Measurements from ENCODE around the gene SH3BP2.

The SH3BP2 gene

DNA sequence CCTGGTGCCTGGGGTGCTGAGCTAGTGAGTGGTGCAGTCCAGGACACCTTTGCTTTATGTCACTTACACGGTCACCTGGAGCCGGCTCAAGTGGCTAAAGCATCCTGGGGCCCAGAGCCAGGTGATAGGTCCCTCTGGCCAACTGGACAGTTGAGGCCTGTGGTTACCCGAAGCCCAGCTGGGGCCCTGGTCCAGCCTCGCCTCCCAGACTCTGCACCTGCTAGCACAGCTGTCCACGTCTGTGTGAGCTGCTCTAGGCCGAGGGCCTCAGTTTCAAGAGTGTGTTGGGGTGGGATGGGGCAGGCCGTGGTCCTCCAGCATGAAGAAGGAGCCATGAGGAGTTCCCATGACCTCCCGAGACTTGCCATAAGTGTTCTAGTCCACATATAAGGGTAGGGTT is 43.1 kb downstream of the SH3BP2 start:
- no peak for DNase-seq

DNA sequence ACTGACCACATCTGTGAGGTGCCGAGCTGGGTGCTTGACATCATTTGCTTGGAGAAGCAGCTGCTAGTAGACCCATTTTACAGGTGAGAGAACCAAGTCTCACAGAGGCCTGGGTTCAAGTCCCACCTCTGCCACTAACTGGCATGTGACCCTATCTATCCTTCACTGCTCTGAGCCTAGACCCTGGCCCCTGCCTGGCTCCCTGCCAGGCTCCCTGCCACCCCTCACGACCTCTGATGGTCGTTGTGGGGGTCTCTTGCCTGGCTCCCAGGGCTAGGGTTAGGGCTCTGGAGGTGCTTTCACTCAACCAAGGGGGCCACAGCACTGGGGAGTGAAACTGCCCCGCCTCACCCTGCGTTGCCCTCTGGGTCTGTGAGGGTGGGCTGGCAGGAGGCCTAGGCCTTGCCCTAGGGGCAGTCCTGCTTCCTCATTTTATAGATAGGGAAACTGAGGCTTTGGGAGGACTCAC is 43.5 kb downstream of the SH3BP2 start:
- no peak for DNase-seq

DNA sequence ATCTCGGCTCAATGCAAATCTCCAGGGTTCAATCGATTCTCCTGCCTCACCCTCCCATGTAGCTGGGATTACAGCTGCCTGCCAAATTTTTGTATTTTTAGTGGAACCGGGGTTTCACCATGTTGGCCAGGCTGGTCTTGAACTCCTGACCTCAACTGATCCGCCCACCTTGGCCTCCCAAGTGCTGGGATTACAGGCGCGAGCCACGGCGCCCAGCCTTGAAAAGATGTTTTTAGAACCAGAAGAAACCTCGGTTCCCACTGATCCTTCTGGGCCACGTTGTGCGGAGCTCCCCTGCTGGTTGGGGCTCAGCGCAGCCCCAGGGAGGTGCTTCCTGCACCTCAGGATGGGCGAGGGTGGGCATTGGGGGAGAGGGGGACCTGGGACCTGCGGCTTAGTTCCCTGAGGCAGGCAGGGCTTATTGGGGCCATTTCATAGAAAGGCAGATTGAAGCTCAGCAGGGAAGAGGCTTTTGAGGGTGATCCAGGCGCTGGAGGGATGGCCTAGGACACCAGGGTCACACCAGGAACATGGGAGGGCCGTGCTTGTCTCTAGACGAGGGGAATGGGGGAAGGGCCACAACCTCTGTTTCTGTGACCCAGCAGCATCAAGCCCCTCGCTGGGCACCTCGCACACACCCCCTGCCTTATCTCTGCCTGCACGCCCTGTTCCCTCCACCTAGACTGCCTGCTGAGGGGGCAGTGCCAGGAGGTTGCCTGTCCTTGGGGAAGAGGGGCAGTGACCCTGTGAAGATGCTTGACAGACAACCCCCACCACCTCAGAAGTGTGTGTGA is 44.4 kb downstream of the SH3BP2 start:
- no peak for DNase-seq

DNA sequence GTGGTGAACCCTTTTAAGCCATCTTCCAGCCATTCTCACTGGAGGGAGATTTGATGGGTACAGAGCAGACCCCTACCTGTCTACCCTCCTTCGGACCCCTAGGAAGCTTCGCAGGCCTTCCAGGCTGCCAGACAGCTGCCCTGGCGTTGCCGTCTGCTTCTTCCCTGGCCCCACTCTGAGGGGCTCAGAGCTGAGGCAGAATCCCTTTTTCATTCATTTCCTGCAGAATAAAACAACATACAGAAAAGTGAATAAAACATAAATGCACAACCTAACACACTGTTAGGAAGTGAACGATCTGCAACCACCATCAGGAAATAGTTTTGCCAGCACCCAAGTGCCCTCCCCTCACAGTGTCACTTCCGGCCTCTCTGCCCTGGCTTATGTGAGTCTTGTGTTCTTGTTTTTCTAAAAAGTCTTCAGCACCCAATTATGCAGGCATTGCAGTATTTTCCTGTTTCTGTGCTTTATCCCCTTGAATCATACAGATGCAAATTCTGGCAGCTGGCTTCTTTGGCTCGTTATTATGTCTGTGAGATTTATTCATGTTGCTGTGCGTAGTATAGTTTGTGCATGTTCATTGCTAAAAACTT is 45.1 kb downstream of the SH3BP2 start:
- peak; percentile 63 to 73 (median 63) for DNase-seq

DNA sequence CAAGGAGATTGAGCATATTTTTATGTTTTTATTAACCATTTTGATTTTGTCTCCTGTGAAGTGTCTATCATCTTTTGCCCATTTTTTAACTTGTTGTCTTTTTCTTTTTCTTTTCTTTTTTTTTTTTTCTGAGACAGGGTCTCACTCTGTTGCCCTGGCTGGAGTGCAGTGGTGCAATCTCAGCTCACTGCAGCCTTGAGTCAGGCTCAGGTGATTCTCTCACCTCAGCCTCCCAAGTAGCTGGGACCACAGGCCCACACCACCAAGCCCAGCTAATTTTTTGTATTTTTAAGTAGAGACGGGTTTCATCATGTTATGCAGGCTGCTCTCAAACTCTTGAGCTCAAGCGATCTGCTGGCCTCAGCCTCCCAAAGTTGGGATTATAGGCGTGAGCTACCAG is 46.2 kb downstream of the SH3BP2 start:
- DNase-seq = no peak

DNA sequence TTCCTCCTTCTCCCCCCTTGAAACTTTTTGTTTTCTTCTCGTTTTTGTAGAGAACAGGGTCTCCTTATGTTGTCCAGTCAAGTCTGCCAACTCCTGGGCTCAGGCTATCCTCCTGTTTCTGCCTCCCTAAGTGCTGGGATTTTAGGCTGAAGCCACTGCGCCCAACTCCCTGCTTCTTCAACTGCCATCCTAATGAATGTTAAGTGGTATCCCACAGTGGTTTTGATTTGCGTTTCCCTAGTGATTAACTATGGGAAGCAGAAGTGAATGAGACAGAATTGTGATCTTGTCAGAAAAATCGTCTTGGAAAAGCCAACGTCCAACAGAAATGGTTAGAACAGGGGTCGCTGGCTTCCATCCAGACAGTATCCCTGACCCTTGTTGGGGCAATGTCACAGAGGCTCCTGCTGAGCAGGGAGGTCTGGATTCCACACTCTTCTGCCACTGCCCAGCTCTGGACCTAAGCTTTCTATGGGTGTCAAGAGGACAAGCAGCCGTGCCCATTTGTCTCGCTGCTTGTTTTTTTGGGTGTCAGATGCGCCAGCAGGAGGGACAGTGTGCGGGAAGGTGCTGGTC is 49.9 kb downstream of the SH3BP2 start:
- DNase-seq = peak; percentile 20 to 54 (median 34)

DNA sequence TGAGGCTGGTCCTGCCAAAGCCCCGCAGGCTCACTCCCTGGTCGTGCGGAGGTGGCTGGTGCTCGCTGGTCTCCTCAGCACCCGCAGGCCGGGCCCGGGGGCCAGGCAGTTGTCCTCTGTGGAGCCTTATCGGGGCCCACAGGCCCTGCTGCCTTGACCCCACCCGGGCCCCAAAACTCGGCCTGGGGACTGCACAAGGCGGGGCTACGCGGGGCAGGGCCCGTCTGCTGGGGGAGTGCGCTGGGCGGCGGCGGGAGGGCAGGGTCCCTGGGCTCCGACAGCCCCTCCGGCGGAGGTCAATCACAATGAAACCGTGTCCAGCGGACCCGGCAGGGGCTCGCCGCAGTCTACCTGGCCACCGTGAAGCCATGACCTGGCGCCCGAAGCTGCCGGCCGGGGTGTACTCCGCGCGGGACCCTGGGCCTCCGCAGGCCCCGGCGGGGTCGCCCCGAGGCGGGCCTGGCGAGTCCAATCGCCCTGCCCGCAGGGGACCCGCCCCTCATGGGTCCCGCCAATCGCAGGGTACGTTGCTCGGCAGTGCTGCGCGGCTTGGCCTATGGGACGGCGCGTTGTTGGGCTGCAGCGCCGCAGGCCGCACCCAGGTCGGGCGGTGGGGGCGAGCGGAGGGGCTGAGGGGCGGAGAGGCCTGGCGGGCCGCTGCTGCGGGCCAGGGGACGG is 50.5 kb downstream of the SH3BP2 start, which contains the start of gene ADD1:
Gene ADD1, plus strand, starts transcription at position 582 of the 678 bp plus-strand sequence. CDS start 32,072 bp downstream, outside the sequence.
- DNase-seq = peak; percentile 91 to 95 (median 94)

DNA sequence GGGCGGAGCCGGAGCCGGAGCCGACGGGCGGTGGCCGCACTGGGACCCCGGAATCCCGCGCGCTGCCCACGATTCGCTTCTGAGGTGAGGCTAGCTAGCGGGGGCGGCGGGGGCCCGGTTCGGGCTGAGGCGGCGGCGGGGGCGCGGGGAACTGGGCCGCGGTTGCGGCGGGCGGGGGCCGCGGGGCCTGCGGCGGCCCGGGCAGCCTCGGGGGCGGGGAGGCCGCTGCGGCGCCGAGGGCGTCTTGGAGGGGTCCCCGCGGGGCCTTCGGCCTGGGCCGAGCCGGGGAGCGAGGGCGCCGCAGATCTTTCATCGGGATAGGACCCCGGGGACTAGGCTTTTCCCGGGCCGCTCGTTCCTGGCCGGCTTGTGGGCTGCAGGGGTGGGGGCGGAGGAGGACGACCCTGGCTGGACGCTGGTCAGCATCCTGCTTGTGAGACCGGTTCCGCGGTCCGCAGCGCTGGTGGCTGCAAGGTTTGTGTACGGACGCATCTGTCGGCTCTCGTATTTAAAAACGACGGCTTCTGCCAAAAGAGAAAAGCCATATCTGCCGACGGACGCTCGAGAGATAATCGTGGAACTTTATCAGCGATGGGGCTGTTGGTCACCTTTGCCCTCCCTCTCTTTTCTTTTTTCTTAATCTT is 51.2 kb downstream of the SH3BP2 start:
- DNase-seq = peak; percentile 36 to 56 (median 39)

DNA sequence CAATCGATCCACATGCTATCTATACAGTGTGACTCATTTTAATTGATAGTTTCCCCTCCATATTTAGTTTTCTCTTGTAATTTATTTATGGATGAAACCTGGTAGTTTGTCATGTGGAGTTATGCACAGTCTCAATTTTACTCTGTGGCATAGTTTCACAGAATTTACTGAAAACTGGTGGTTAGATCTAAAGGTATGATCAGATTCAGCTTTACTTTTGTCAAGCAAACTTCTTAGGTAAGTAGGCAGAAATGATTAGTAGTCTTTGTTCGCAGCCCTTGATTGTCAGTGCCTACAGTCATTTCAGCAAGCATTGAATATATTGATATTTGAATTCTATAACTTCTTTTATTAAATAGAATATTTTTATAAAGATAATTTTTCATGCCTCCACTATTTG is 53.3 kb downstream of the SH3BP2 start:
- DNase-seq = no peak

DNA sequence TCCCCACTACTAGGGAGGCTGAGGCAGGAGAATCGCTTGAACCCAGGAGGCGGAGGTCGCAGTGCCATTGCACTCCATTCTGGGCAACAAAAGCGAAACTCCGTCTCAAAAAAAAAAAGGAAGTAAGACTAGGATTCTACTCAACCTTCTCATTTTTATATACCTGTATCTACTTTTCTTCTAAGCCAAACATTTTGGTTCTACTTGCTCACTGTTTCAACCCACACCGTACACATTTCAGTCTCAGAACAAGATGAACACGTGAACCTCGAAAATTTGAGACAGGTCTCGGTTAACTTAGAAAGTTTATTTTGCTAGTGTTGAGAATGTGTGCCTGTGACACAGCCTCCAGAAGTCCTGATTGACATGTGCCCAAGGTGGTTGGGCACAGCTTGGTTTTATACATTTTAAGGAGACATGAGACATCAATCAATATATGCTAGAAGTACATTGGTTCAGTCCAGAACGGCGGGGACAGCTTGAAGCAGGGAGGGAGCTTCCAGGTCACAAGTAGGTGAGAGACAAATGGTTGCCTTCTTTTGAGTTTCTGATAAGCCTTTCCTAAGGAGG is 54.5 kb downstream of the SH3BP2 start:
- no peak for DNase-seq

DNA sequence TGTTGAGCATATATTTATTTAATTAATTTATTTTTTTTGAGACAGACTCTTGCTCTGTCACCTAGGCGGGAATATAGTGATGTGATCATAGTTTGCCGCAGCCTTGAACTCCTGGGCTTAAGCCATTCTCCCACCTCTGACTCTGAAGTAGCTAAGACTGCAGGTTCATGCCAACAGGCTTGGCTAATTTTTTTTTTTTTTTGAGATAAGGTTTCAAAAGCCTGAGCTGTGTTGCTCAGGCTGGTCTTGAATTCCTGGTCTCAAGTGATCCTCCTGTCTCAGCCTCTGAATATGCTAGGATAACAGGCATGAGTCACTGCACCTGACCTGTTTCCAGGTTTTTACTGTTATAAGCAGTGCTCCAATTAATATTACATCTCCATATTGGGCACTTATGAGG is 55.6 kb downstream of the SH3BP2 start:
- no peak for DNase-seq

DNA sequence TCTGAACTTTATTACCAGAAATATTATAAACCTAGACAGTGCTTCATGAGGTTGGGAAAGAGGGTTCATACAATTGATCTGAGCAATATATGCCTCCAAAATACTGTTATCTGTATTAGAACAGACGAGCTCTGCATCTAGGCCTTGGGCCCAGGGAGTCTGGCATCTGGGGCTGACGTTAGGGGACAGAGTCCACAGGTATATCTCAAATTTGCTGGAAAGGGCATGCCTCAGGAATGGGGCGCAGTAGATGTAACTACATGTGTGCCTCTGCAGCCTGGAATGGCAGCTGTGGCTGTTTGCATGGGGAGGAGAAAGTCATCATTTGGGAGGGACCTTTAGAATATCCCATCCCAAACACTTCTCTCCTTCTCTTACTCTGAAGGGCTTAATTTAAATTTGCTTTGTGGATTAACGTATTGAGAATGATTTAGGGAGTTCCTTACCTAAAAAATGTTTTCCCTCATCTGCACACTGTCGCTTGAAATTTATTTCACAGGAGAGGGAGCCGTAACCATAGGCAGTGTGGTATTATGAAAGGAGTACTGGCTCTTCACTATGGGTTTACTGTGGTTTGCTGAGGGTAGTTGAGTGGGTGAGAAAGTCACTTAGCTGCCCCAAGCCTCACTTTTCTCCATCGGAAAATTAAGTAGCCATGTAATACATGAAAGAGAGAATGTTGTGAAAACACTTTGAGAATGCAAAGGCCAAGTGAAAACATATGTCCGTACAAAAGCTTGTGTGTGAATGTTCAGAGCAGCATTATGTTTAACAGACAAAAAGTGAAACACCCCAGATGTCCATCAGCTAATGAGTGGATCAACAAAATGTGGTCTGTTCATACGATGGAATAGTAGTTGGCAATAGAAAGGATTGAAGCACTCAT is 56.6 kb downstream of the SH3BP2 start:
- no peak for DNase-seq

DNA sequence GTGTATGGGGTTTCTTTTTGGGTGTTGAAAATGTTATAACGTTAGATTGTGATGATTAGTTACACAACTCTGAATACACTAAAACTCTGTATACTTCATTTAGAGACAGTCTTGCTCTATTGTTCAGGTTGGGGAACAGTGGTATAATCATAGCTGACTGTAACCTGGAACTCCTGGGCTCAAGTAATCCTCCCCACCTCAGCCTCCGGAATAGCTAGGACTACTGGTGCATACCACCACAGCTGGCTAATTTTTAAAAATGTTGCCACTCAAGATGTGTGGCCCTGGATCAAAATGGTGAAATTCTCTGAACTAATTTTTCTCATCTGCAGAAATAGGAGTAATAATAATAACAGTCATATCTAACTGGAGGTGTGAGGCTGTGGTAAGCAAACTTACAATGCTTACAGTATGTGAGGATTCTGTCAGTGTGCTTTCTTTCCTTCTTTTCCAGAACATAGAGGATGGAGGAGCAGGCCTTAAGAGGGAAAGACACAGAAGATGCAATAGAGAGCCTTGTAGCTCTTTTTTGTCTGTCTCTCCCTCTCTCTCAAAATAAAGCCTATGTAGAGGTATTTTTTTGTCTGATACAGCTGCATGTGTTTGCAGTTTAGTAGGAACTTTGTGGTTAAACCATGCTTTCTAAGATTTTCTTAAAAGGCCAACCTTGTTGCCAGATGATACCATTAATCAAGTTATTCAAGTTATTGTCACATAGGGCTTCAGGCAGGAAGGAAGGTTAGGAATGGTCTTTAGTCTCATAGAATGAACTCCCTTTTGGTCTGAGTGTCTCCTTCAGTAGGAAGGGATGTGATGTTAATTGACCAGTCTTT is 58.3 kb downstream of the SH3BP2 start:
- no peak for DNase-seq

DNA sequence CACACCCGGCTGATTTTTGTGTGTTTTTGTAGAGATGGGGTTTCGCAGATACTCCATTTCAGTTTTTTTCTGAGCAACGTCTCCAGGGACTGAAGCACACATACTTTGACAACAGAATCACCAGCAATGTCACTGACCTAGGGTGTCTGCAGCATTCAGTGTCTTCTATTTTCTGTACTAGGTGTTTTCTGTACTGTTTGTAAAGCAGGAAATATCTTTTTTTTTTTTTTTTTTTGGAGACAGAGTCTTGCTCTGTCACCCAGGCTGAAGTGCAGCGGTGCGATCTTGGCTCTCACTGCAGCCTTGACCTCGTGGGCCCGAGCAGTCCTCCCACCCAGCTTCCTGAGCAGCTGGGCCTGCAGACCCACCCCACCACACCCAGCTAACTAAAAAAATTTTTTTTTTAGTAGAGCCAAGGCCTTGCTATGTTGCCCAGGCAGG is 59.6 kb downstream of the SH3BP2 start:
- DNase-seq = no peak

DNA sequence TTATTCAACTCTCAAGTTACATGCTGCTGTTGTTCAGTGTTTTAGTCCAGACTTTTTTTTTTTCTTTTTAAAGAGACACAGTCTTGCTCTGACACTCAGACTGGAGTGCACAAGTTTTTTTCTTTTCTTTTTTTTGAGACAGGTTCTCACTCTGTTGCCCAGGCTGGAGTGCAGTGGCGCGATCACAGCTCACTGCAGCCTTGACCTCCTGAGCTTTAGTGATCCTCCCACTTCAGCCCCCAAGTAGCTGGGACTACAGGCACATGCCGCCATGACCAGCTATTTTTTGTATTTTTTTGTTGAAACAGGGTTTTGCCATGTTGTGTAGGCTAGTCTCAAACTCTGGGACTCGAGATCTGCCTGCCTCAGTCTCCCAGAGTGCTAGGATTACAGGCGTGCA is 62.7 kb downstream of the SH3BP2 start:
- no peak for DNase-seq

DNA sequence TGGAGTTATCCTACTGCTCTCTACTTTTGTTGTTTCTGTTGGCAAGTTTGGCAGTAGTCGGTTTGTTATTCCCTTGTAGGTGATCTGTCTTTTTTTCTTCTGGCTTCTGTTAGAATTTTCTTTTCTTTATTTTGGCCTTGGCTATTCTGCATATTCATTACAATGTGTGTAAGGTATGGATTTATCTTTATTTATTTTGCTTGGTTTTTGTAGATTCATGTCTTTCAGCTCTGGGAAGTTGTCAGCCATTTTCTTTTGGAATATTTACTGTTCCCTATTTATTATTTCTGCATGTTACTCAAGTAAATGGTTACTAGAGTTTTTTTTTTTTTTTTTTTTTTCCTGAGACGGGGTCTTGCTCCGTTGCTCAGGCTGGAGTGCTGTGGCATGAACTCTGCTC is 63.4 kb downstream of the SH3BP2 start:
- no peak for DNase-seq

DNA sequence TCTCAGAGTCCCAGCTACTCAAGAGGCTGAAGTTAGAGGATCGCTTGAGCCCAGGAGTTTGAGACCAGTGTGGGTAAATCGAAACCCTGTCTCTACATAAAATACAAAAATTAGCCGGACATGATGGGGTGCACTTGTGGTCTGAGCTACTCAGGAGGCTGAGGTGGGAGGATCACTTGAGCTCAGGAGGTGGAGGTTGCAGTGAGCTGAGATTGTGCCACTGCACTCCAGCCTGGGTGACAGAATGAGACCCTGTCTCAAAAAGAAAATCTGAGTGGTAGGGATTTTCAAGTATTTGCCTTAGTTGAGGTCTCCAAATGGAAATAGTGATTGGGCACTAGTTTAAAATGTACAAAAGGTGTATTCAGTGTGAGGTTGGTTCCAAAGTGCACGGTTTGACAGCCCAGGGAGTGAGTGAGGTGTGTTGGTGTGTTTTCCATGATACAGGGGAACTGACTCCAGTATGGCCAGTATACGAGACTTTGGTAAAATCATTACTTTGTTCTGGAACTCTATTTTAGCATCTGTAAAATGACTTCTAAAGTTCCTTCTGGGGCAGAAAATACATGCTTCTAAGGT is 64.6 kb downstream of the SH3BP2 start:
- DNase-seq = no peak

DNA sequence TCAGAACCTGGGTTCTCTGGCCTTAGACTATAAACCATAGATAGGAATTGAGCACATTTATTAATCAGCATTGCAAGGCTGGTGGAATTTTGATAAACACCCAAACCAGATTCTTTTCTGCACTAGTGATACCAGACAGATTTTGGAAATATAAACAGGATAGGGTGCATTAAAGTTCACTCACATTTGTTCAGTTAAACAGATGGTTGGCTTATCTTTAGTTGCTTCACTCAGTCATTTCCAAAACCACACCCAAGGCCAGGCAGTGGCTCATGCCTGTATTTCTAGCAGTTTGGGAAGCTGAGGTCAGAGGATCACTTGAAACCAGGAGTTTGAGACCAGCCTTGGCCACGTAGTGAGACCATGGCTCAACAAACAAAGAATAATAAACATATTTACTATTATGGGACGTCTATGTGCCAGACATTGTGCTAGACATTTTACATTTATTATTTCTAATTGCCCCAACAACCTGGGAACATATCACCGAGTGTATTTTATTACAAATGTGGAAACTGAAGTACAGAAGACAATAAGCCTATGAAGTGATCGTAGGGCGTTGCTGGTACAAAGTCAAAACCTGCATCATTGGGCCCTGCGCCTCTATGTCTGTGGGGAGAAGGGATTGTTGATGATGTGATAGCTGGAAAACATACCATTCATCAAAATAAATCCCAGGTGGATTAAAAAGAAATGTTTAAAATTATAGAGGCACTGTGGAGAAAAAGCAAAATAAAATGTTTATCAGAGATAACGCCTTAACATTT is 65.7 kb downstream of the SH3BP2 start:
- peak in 2 of 3 donors; percentile 20 to 30 for DNase-seq

DNA sequence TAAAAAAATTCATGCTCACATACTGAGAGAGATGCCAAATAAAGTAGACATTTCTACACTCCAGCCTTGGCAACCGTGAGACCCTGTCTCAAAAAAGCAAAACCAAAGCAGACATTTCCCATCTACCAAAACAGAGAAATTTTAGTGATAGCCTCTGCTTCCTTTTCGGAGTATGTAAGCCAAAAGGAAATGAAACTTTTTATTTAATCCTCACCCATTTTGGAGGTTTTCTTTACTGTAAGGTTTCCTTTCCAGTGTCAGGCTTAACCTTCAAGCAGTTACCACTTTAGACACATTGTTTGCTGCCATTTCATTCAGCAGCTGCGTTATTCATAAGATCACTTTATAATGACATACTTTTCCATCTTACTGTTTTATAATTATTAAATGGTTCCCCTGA is 66.6 kb downstream of the SH3BP2 start:
- DNase-seq = peak in 2 of 3 donors; percentile 28 to 30

Data from suppressor macrophage treated with lipopolysaccharide for 1 hour (primary cell).